Right hindlimb (tissue), 1 donor: Measurements from ENCODE around the gene B3GAT1.
"Not testable (repeated sequence)": the region's sequence is repeated elsewhere in the genome, so short reads cannot be mapped to it uniquely, and the experiment has no call there.

Source experiments
- DNase-seq: peaks from one replicate; pipeline ENCODE4 v3.0.0-alpha.2; 2018

Gene B3GAT1

GRCh38 chr11:134412203-134413042 is at the start of gene B3GAT1:
TSS of gene B3GAT1 (minus strand) at chr11:134412242. CDS start at chr11:134387659, 24,583 bp downstream.
- no peak for DNase-seq

GRCh38 chr11:134461621-134462020 is 49.6 kb upstream of the B3GAT1 start:
- DNase-seq: no peak

- no peak for DNase-seq
Observed at GRCh38 chr11:134460881-134461280, 48.8 kb upstream of the B3GAT1 start.

- DNase-seq: no peak
Observed at GRCh38 chr11:134460062-134460561, 48.1 kb upstream of the B3GAT1 start.

- DNase-seq: no peak
Observed at GRCh38 chr11:134459246-134460061, 47.4 kb upstream of the B3GAT1 start.

GRCh38 chr11:134457411-134458007 is 45.5 kb upstream of the B3GAT1 start:
- not testable (repeated sequence) for DNase-seq

- no peak for DNase-seq
Observed at GRCh38 chr11:134455516-134455915, 43.5 kb upstream of the B3GAT1 start.

- DNase-seq: no peak
Observed at GRCh38 chr11:134454146-134454690, 42.2 kb upstream of the B3GAT1 start.

- DNase-seq: no peak
Observed at GRCh38 chr11:134453441-134453840, 41.4 kb upstream of the B3GAT1 start.

GRCh38 chr11:134452838-134453155 is 40.8 kb upstream of the B3GAT1 start:
- DNase-seq: no peak

GRCh38 chr11:134452026-134452837 is 40.2 kb upstream of the B3GAT1 start:
- DNase-seq: no peak

- DNase-seq: no peak
Observed at GRCh38 chr11:134450186-134450585, 38.1 kb upstream of the B3GAT1 start.

- DNase-seq: no peak
Observed at GRCh38 chr11:134449713-134450112, 37.7 kb upstream of the B3GAT1 start.

GRCh38 chr11:134449051-134449450 is 37.0 kb upstream of the B3GAT1 start:
- DNase-seq: no peak

- DNase-seq: no peak
Observed at GRCh38 chr11:134447696-134448095, 35.7 kb upstream of the B3GAT1 start.

- DNase-seq: no peak
Observed at GRCh38 chr11:134445601-134446325, 33.7 kb upstream of the B3GAT1 start.

GRCh38 chr11:134444160-134445108 is 32.4 kb upstream of the B3GAT1 start:
- not testable (repeated sequence) for DNase-seq

- no peak for DNase-seq
Observed at GRCh38 chr11:134443246-134443645, 31.2 kb upstream of the B3GAT1 start.

GRCh38 chr11:134442246-134442645 is 30.2 kb upstream of the B3GAT1 start:
- no peak for DNase-seq

- DNase-seq: no peak
Observed at GRCh38 chr11:134441706-134442105, 29.7 kb upstream of the B3GAT1 start.
